Endothelial cell of umbilical vein (primary cell): Measurements from ENCODE around the gene HPSE2. TPM values are rescaled to one million over a fixed set of nuclear protein-coding genes. Genes with fewer than 3 reads are reported as not detected.

ENCODE experiments used
- BruUV-seq: library from RNA; stranded (reverse); fragments of 400-500 nt; replicated peaks from 2 replicates; lab custom pipeline; 2021; lab: Mats Ljungman, UMichigan
- CTCF ChIA-PET: fragments of 300-600, 350-600 bp; sonication (Branson Sonifier 250); formaldehyde crosslinking; loops from one replicate; lab custom pipeline; 2021; ENCODE audit warnings: antibody characterized with exemption, inconsistent platforms; lab: Charles Lee
- POLR2A ChIA-PET: fragments of 300-600, 350-600 bp; sonication (Branson Sonifier 250); formaldehyde crosslinking; loops from one replicate; lab custom pipeline; 2021; ENCODE audit warnings: antibody characterized with exemption, inconsistent platforms; lab: Charles Lee
- DNase-seq: peaks from one replicate; pipeline ENCODE4 v3.0.0-alpha.2; 2011; ENCODE audit warnings: low read depth, low spot score
- FAIRE-seq: peaks from 2 replicates; lab custom pipeline; 2011; peaks lifted over from hg19 to GRCh38; lab: Jason Lieb, UNC
- H2AFZ ChIP-seq: 2 replicates; pipeline ENCODE4 v1.6.0; 2012; ENCODE audit warnings: low read depth, low read length, control low read depth, inconsistent platforms
- H3K27ac ChIP-seq: 2 replicates; pipeline ENCODE4 v1.5.1; 2011; ENCODE audit warnings: low read depth, mild to moderate bottlenecking, control low read depth, low read length, moderate library complexity; ENCODE audit not compliant: insufficient read depth
- H3K27me3 ChIP-seq, 2 experiments: 2 replicates each; pipeline versions ENCODE4 v1.6.0 to v1.6.1; 2011; ENCODE audit warnings: low read length in 2 of 2, mixed read lengths in 1 of 2; ENCODE audit not compliant: control insufficient read depth in 2 of 2, insufficient read depth in 2 of 2
- H3K36me3 ChIP-seq, 2 experiments: 2 replicates in 1 of 2; 3 replicates in 1 of 2; pipeline ENCODE4 v1.5.1; 2011; ENCODE audit warnings: low read length in 2 of 2, mild to moderate bottlenecking in 1 of 2, moderate library complexity in 1 of 2; ENCODE audit not compliant: control insufficient read depth in 2 of 2, insufficient read depth in 2 of 2; ENCODE audit errors: extremely low read depth in 1 of 2
- H3K4me1 ChIP-seq: 3 replicates; pipeline ENCODE4 v1.5.1; 2011; ENCODE audit warnings: mild to moderate bottlenecking, low read length; ENCODE audit not compliant: control insufficient read depth, insufficient read depth; ENCODE audit errors: extremely low read depth
- H3K4me2 ChIP-seq: 2 replicates; pipeline ENCODE4 v1.6.1; 2011; ENCODE audit warnings: low read length, control low read depth, mixed read lengths; ENCODE audit not compliant: insufficient read depth
- H3K4me3 ChIP-seq, 3 experiments: fragments of 200-600 bp in 1 of 3; sonication (generic), shearing (Covaris generic) in 1 of 3; replicated peaks in 1 of 3; 2 replicates each; pipeline ENCODE4 v1.5.1; 2011 to 2016; ENCODE audit warnings: control low read depth in 3 of 3, low read length in 3 of 3, mild to moderate bottlenecking in 2 of 3, inconsistent platforms in 1 of 3, low read depth in 1 of 3, moderate library complexity in 1 of 3; ENCODE audit not compliant: insufficient read depth in 1 of 3
- H3K79me2 ChIP-seq: 2 replicates; pipeline ENCODE4 v1.6.0; 2012; ENCODE audit warnings: low read length, inconsistent platforms; ENCODE audit not compliant: control insufficient read depth, insufficient read depth
- H3K9ac ChIP-seq: replicated peaks from 2 replicates; pipeline ENCODE3; 2011; ENCODE audit warnings: low read length, control low read depth; ENCODE audit not compliant: insufficient read depth; ENCODE audit errors: extremely low read depth
- H3K9me1 ChIP-seq: replicated peaks from 3 replicates; pipeline ENCODE4 v1.6.0; 2011; ENCODE audit warnings: mild to moderate bottlenecking, low read length; ENCODE audit not compliant: control insufficient read depth, insufficient read depth; ENCODE audit errors: extremely low read depth
- H3K9me3 ChIP-seq: replicated peaks from 2 replicates; pipeline ENCODE4 v1.5.1; 2012; ENCODE audit warnings: low read length, inconsistent platforms; ENCODE audit not compliant: control insufficient read depth, insufficient read depth
- H4K20me1 ChIP-seq: replicated peaks from 2 replicates; pipeline ENCODE3; 2011; ENCODE audit warnings: mild to moderate bottlenecking, low read length; ENCODE audit not compliant: control insufficient read depth, insufficient read depth; ENCODE audit errors: extremely low read depth
- EZH2 ChIP-seq: IDR thresholded peaks from 2 replicates; pipeline ENCODE4 v1.6.1; 2012; ENCODE audit warnings: borderline replicate concordance, low read depth, mild to moderate bottlenecking, moderate library complexity, low read length, inconsistent platforms; ENCODE audit not compliant: severe bottlenecking
- FOS ChIP-seq: IDR thresholded peaks from 2 replicates; pipeline ENCODE4 v1.6.1; 2011; ENCODE audit warnings: mild to moderate bottlenecking, low read length, moderate library complexity, borderline replicate concordance; ENCODE audit not compliant: insufficient read depth
- GATA2 ChIP-seq: IDR thresholded peaks from 2 replicates; pipeline ENCODE4 v1.7.0; 2011; ENCODE audit warnings: low read depth, mild to moderate bottlenecking, moderate library complexity, mixed read lengths, low read length; ENCODE audit not compliant: insufficient read length, insufficient read depth
- JUN ChIP-seq: IDR thresholded peaks from 2 replicates; pipeline ENCODE4 v1.6.1; 2011; ENCODE audit warnings: borderline replicate concordance, low read depth; ENCODE audit not compliant: insufficient read length, insufficient read depth
- MYC ChIP-seq: IDR thresholded peaks from one replicate; pipeline ENCODE4 v1.6.1; 2011; ENCODE audit warnings: mild to moderate bottlenecking, low read depth, low read length
- POLR2A ChIP-seq: IDR thresholded peaks from 2 replicates; pipeline ENCODE4 v1.6.1; 2012; ENCODE audit warnings: low read depth, mild to moderate bottlenecking, control low read depth, low read length
- POLR2AphosphoS5 ChIP-seq: IDR thresholded peaks from 2 replicates; pipeline ENCODE4 v1.6.1; 2012; ENCODE audit warnings: low read depth, mild to moderate bottlenecking, control low read depth, low read length, moderate library complexity; ENCODE audit not compliant: insufficient read depth
- dilution Hi-C: fragments of 300-500 bp; cut with MboI; formaldehyde crosslinking; loops from one replicate; pipeline ENCODE4 v1.15.0; 2019; ENCODE audit warnings: low sequenced_read_pairs; ENCODE audit not compliant: extremely low pct_ligation_motif_present
- intact Hi-C: fragments of 100-400 bp; cut with micrococcal nuclease; formaldehyde crosslinking; loops from one replicate; pipeline ENCODE4 v1.10.0; 2022
- polyA plus RNA-seq, 4 experiments: library from polyadenylated mRNA; depleted of rRNA in 3 of 4; stranded (reverse) in 3 of 4; unstranded in 1 of 4; fragments of >200 nt; gene quantifications; 2 replicates each; pipeline versions ENCODE4 v1.2.1 to v1.2.3, GENCODE V29; 2011 to 2012; ENCODE audit warnings: missing spikeins in 1 of 4
- total RNA-seq: library from RNA; stranded (reverse); gene quantifications from 2 replicates; pipeline ENCODE4 v1.2.3, GENCODE V29; 2021
- TF ChIP-seq, protein P1 (sequence below): IDR thresholded peaks from 2 replicates; pipeline ENCODE4 v1.6.1; 2011; ENCODE audit not compliant: insufficient read depth, insufficient read length
- TF ChIP-seq, protein P2 (sequence below), 2 donors: IDR thresholded peaks; 1 replicate in 1 of 2; 2 replicates in 1 of 2; pipeline ENCODE4 v1.5.1; 2011; ENCODE audit warnings: low read length in 2 of 2, mild to moderate bottlenecking in 2 of 2, moderate library complexity in 2 of 2, control low read depth in 1 of 2, inconsistent platforms in 1 of 2, low read depth in 1 of 2; ENCODE audit not compliant: insufficient read depth in 1 of 2; ENCODE audit errors: extremely low read depth in 1 of 2

The HPSE2 gene
- total and polyA plus RNA-seq, 2 donors (not counting 3 experiments of a cell fraction or from before 2014, with no cell fraction given), result not detected

GRCh38 chr10:98852686-98853085 is 383.0 kb downstream of the HPSE2 start:
- no peak overlapping the region for H2AFZ ChIP-seq
- no peaks in the 10 kb centered on the region for H3K36me3 ChIP-seq
- H3K9me3 ChIP-seq, result peaks cover 3% of the 10 kb centered on the region
- no TSS peak for BruUV-seq
- CTCF ChIA-PET, result no interaction called here
- TF ChIP-seq, protein P1, sequence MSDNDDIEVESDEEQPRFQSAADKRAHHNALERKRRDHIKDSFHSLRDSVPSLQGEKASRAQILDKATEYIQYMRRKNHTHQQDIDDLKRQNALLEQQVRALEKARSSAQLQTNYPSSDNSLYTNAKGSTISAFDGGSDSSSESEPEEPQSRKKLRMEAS, result no peak
- TF ChIP-seq, protein P2, sequence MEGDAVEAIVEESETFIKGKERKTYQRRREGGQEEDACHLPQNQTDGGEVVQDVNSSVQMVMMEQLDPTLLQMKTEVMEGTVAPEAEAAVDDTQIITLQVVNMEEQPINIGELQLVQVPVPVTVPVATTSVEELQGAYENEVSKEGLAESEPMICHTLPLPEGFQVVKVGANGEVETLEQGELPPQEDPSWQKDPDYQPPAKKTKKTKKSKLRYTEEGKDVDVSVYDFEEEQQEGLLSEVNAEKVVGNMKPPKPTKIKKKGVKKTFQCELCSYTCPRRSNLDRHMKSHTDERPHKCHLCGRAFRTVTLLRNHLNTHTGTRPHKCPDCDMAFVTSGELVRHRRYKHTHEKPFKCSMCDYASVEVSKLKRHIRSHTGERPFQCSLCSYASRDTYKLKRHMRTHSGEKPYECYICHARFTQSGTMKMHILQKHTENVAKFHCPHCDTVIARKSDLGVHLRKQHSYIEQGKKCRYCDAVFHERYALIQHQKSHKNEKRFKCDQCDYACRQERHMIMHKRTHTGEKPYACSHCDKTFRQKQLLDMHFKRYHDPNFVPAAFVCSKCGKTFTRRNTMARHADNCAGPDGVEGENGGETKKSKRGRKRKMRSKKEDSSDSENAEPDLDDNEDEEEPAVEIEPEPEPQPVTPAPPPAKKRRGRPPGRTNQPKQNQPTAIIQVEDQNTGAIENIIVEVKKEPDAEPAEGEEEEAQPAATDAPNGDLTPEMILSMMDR (IDR thresholded peaks at IDR 0.05; ENCODE audit: extremely low read depth in 1 of 2, insufficient read depth in 1 of 2, low read depth in 1 of 2, low read length in 2 of 2), result no peak
- TF ChIP-seq GATA2 (no peak), POLR2A (no peak), POLR2AphosphoS5 (no peak), MYC (no peak), FOS (no peak), EZH2 (no peak), JUN (no peak)
- H3K27ac ChIP-seq, result no peak overlapping the region
- POLR2A ChIA-PET, result no interaction called here
- no peaks in the 10 kb centered on the region for H3K9me1 ChIP-seq
- no peak overlapping the region for H3K4me2 ChIP-seq
- no peak overlapping the region for H3K9ac ChIP-seq
- no peak for FAIRE-seq
- no peak overlapping the region for H3K4me3 ChIP-seq
- DNase-seq, result no peak
- dilution Hi-C loops, result no loop called here
- intact Hi-C loops, result no loop called here
- no peaks in the 10 kb centered on the region for H4K20me1 ChIP-seq
- no peaks in the 10 kb centered on the region for H3K27me3 ChIP-seq
- H3K79me2 ChIP-seq, result no peaks in the 10 kb centered on the region
- H3K4me1 ChIP-seq, result no peaks in the 10 kb centered on the region
